ENCODE measurements around the gene RMRP. TPM values are rescaled to one million over a fixed set of nuclear protein-coding genes. Genes with fewer than 3 reads are reported as not detected.
A peak's percentile ranks its signal among the peaks of the same experiment; 100 is the strongest.

The RMRP gene
- total and polyA plus RNA-seq, 10 of the 15 experiments (the other 5 are each of a cell fraction or from before 2014, with no cell fraction given) = 12.0 to 42,450 (median 6,418) TPM; not detected in 4

GRCh38 chr9:35649431-35650340 is 8.1 kb downstream of the RMRP start:
- Histone ChIP-seq H3K9ac (ENCODE audit: control insufficient read depth, insufficient read depth, low read length) (peak overlapping the region; percentile 89), H3K36me3 (ENCODE audit: control insufficient read depth in 2 of 2, insufficient read depth in 2 of 2, low read length in 1 of 2) (no peaks in the 10 kb centered on the region), H3K79me2 (ENCODE audit: control insufficient read depth, insufficient read depth, low read length) (peaks cover 20% of the 10 kb centered on the region), H3K4me3 (peak overlapping the region; percentile 100), H2AFZ (ENCODE audit: control insufficient read depth, low read depth, low read length) (peak overlapping the region; percentile 77), H3K27ac (ENCODE audit: control insufficient read depth, insufficient read depth) (peak overlapping the region; percentile 93), H4K20me1 (ENCODE audit: control insufficient read depth, insufficient read depth) (no peaks in the 10 kb centered on the region), H3K4me2 (ENCODE audit: control insufficient read depth, insufficient read depth) (peak overlapping the region; percentile 93), H3K4me1 (ENCODE audit: control insufficient read depth, insufficient read depth, low read length) (peaks cover 31% of the 10 kb centered on the region), H3K27me3 (replicated peaks in 1 of 2; ENCODE audit: control insufficient read depth in 2 of 2, insufficient read depth in 2 of 2, low read length in 1 of 2) (no peaks in the 10 kb centered on the region), H3K9me3 (replicated peaks; ENCODE audit: control insufficient read depth, insufficient read depth, low read length) (no peaks in the 10 kb centered on the region)
- in situ Hi-C loops (cut with MboI) = no loop called here
- ATAC-seq (peak; percentile 24), FAIRE-seq (no peak), DNase-seq (ENCODE audit: low read depth, low spot score) (no peak)
- ChIA-PET POLR2A (interaction anchor here (1.0 to 11.1 kb wide), 6 partner anchors 11 to 80 kb away, joined by 3 to 163 read pairs (median 46); partner anchors contain the start of genes ARHGEF39, CCDC107, CD72 and CREB3), RAD21 (ENCODE audit: unreplicated experiment) (interaction anchor here (0.5 to 9.6 kb wide), 9 partner anchors 8 to 99 kb away, joined by 3 to 133 read pairs (median 15); partner anchors contain the start of genes ARHGEF39, CCDC107, CREB3 and RMRP), CTCF (interaction anchor here (0.9 to 8.8 kb wide), 11 partner anchors 7 to 129 kb away, joined by 3 to 139 read pairs (median 53); partner anchors contain the start of genes ARHGEF39, CCDC107, CD72 and CREB3), SMC1A (ENCODE audit: uncharacterized antibody, unreplicated experiment) (interaction anchor here (0.8 to 7.7 kb wide), 10 partner anchors 10 to 80 kb away, joined by 3 to 114 read pairs (median 33); partner anchors contain the start of genes ARHGEF39, CCDC107, CREB3 and RMRP)
- under 1% methylated on average over 26 of the region's 26 CpGs for WGBS (ENCODE audit: insufficient coverage, insufficient replicate concordance, low lambda C conversion rate, missing lambda C conversion rate)
- intact Hi-C loops (cut with micrococcal nuclease; ENCODE audit: unreplicated experiment) = loop anchor here (10.0 kb wide), 1 partner anchor 175 kb away; the partner anchor contains the start of genes FAM221B and TMEM8B
- TSS peak; percentile 78 for BruUV-seq (replicated peaks)
- TF ChIP-seq EP300 (IDR thresholded peaks at IDR 0.05; ENCODE audit: borderline replicate concordance in 1 of 2, control insufficient read depth in 1 of 2, low read depth in 2 of 2, low read length in 2 of 2) = no peak
- no peak for TF ChIP-seq ATF3 (IDR thresholded peaks at IDR 0.05; ENCODE audit: borderline replicate concordance, extremely low read depth, low read depth, low read length)
- TF ChIP-seq WRNIP1 (IDR thresholded peaks at IDR 0.05; ENCODE audit: borderline replicate concordance, low read depth, low read length) = no peak
- TF ChIP-seq NBN (IDR thresholded peaks at IDR 0.05) = 0 out of 2 replicates have a peak, but pooled peaks have one; percentile 31
- TF ChIP-seq CEBPB (IDR thresholded peaks at IDR 0.05; ENCODE audit: borderline replicate concordance in 1 of 2, low read depth in 2 of 2, low read length in 2 of 2) = no peak
- no peak for TF ChIP-seq CEBPZ (IDR thresholded peaks at IDR 0.05; ENCODE audit: low read depth, low read length)
- no peak for TF ChIP-seq MYB (IDR thresholded peaks at IDR 0.05; ENCODE audit: borderline replicate concordance, low read depth, low read length)
- no peak for TF ChIP-seq TARDBP (IDR thresholded peaks at IDR 0.05; ENCODE audit: borderline replicate concordance)
- TF ChIP-seq BRCA1 (IDR thresholded peaks at IDR 0.05; ENCODE audit: low read depth, low read length) = no peak
- TF ChIP-seq MYC (IDR thresholded peaks at IDR 0.05; ENCODE audit: insufficient read depth, insufficient read length, insufficient replicate concordance, low read length, severe bottlenecking) = no peak
- no peak for TF ChIP-seq GABPA (IDR thresholded peaks at IDR 0.05; ENCODE audit: low read depth)
- no peak for TF ChIP-seq ASH2L (IDR thresholded peaks at IDR 0.05; ENCODE audit: borderline replicate concordance, low read depth)
- TF ChIP-seq DPF2 (IDR thresholded peaks at IDR 0.05) = peak; percentile 38; the same call in 1 of the 2 replicates
- TF ChIP-seq ZBTB4 (CRISPR knock-in tag; IDR thresholded peaks at IDR 0.05) = no peak
